OCI-LY7 (cell line): ENCODE data around the gene CD300C. TPM values are rescaled to one million over a fixed set of nuclear protein-coding genes. Genes with fewer than 3 reads are reported as not detected.

ENCODE experiments used
- BruUV-seq: library from RNA; stranded (reverse); fragments of 400-500 nt; replicated peaks from 2 replicates; lab custom pipeline; 2021; lab: Mats Ljungman, UMichigan
- CTCF ChIA-PET: fragments of 300-600 bp; sonication (Branson Sonifier 250); formaldehyde crosslinking; loops from one replicate; lab custom pipeline; 2022; ENCODE audit warnings: antibody characterized with exemption; ENCODE audit not compliant: unreplicated experiment; lab: Charles Lee
- POLR2A ChIA-PET: fragments of 300-600 bp; sonication (Branson Sonifier 250); formaldehyde crosslinking; loops from one replicate; lab custom pipeline; 2022; ENCODE audit warnings: antibody characterized with exemption; lab: Charles Lee
- DNase-seq: peaks from one replicate; pipeline ENCODE4 v3.0.0-alpha.2; 2015; ENCODE audit warnings: low spot score
- H2AFZ ChIP-seq: fragments of 200-600 bp; sonication (generic), shearing (Covaris generic); 2 replicates; pipeline ENCODE4 v1.6.1; 2014; ENCODE audit warnings: mild to moderate bottlenecking, antibody characterized with exemption, low read length, moderate library complexity
- H3K27ac ChIP-seq: fragments of 200-600 bp; sonication (generic); 2 replicates; pipeline ENCODE4 v1.5.1; 2014; ENCODE audit warnings: mixed run types, low read depth, mild to moderate bottlenecking, moderate library complexity, low read length, inconsistent platforms; ENCODE audit not compliant: poor library complexity, severe bottlenecking
- H3K36me3 ChIP-seq: fragments of 200-600 bp; sonication (generic); 2 replicates; pipeline ENCODE4 v1.6.1; 2014; ENCODE audit warnings: mild to moderate bottlenecking, antibody characterized with exemption, low read length, moderate library complexity, mixed read lengths; ENCODE audit not compliant: insufficient read depth
- H3K4me1 ChIP-seq: fragments of 200-600 bp; sonication (generic); 2 replicates; pipeline ENCODE4 v1.5.1; 2014; ENCODE audit warnings: mild to moderate bottlenecking, low read length; ENCODE audit not compliant: insufficient read depth, poor library complexity, severe bottlenecking
- H3K4me2 ChIP-seq: fragments of 200-600 bp; sonication (generic); 2 replicates; pipeline ENCODE4 v1.6.1; 2014; ENCODE audit warnings: mild to moderate bottlenecking, low read length
- H3K4me3 ChIP-seq: fragments of 200-600 bp; sonication (generic); 2 replicates; pipeline ENCODE4 v1.5.1; 2014; ENCODE audit warnings: mild to moderate bottlenecking, low read depth, low read length; ENCODE audit not compliant: poor library complexity, severe bottlenecking
- H3K79me2 ChIP-seq: fragments of 200-600 bp; sonication (generic); 2 replicates; pipeline ENCODE4 v1.6.1; 2016; ENCODE audit warnings: low read depth, mild to moderate bottlenecking, low read length, moderate library complexity, mixed read lengths; ENCODE audit not compliant: insufficient read depth
- H3K9me2 ChIP-seq: fragments of 200-600 bp; sonication (generic); 2 replicates; pipeline ENCODE4 v1.6.1; 2016; ENCODE audit warnings: mild to moderate bottlenecking, low read length, mixed read lengths; ENCODE audit not compliant: insufficient read depth
- H3K9me3 ChIP-seq: fragments of 200-600 bp; sonication (generic); 2 replicates; pipeline ENCODE4 v1.6.1; 2014; ENCODE audit warnings: mild to moderate bottlenecking, mixed run types, low read length, mixed read lengths
- H4K20me1 ChIP-seq: fragments of 200-600 bp; sonication (generic); 2 replicates; pipeline ENCODE4 v1.6.1; 2014; ENCODE audit warnings: mild to moderate bottlenecking, antibody characterized with exemption, low read length, moderate library complexity, mixed read lengths; ENCODE audit not compliant: insufficient read depth
- EZH2phosphoT487 ChIP-seq: fragments of 200-600 bp; sonication (generic); IDR thresholded peaks from 2 replicates; pipeline ENCODE4 v1.6.1; 2018; ENCODE audit warnings: low read depth, borderline replicate concordance, mild to moderate bottlenecking, mixed run types, antibody characterized with exemption, low read length, moderate library complexity, mixed read lengths
- intact Hi-C: fragments of 100-400 bp; cut with micrococcal nuclease; formaldehyde crosslinking; loops from one replicate; pipeline ENCODE4 v1.10.0; 2022; ENCODE audit not compliant: unreplicated experiment
- total RNA-seq, 2 experiments: library from RNA; depleted of rRNA in 1 of 2; stranded (reverse); fragments of >200 nt in 1 of 2; shearing (Covaris generic) in 1 of 2; gene quantifications; 2 replicates each; pipeline ENCODE4 v1.2.3, GENCODE V29; 2014 to 2022
- TF ChIP-seq, protein P1 (sequence below): fragments of 200-600 bp; sonication (generic); conservative IDR thresholded peaks from 2 replicates; pipeline ENCODE4 v1.5.1; 2014; ENCODE audit warnings: mild to moderate bottlenecking, antibody characterized with exemption, low read length, moderate library complexity, mixed read lengths

Gene CD300C
- total RNA-seq, 2 experiments from 2014 or later, result not detected

DNA sequence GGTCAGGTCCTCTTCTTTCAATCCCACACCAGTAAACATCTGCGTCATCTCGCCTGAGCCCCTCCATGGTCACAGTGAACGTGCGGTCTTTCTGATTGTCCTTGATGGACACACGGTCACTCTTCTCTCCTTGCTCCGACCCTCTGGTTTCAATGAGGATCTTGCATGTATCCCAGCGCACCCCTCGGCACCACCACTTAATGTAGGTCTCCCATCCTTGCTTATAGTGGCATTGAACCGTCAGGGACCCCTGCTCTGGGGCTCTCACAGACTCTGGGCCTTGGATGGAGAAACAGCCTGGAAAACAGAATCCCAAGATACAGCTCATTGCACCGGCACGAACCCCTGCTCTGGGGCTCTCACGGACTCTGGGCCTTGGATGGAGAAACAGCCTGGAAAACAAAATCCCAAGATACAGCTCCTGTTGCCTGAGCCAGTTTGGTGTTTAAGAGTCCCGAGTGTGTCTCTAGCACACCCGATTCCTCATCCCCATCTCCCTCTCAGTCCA lies 20.1 kb downstream of the CD300C start:
- Histone ChIP-seq H3K4me2 (no peak overlapping the region), H3K4me3 (no peak overlapping the region), H3K9me3 (no peaks in the 10 kb centered on the region), H4K20me1 (no peaks in the 10 kb centered on the region), H3K36me3 (no peaks in the 10 kb centered on the region), H3K27ac (no peak overlapping the region), H2AFZ (no peak overlapping the region), H3K9me2 (no peaks in the 10 kb centered on the region), H3K4me1 (no peaks in the 10 kb centered on the region), H3K79me2 (no peaks in the 10 kb centered on the region)
- intact Hi-C loops, result no loop called here
- CTCF ChIA-PET, result no interaction called here
- no peak for DNase-seq
- BruUV-seq, result no TSS peak
- TF ChIP-seq, protein P1, sequence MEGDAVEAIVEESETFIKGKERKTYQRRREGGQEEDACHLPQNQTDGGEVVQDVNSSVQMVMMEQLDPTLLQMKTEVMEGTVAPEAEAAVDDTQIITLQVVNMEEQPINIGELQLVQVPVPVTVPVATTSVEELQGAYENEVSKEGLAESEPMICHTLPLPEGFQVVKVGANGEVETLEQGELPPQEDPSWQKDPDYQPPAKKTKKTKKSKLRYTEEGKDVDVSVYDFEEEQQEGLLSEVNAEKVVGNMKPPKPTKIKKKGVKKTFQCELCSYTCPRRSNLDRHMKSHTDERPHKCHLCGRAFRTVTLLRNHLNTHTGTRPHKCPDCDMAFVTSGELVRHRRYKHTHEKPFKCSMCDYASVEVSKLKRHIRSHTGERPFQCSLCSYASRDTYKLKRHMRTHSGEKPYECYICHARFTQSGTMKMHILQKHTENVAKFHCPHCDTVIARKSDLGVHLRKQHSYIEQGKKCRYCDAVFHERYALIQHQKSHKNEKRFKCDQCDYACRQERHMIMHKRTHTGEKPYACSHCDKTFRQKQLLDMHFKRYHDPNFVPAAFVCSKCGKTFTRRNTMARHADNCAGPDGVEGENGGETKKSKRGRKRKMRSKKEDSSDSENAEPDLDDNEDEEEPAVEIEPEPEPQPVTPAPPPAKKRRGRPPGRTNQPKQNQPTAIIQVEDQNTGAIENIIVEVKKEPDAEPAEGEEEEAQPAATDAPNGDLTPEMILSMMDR, result no peak
- TF ChIP-seq EZH2phosphoT487, result no peak
- POLR2A ChIA-PET, result no interaction called here

DNA sequence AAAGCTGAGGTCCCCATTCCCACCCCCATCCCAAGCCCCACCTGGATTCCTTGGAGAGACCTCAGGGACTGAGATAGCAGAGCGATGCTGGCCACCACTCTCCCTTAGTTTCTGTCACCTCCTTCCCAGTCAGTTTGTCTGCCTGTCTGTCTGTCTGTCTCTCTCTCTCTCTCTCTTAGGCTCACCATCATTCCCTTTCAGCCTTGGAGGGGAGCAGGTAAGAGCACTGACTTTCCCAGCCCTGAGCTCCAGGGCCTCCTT lies 20.5 kb downstream of the CD300C start:
- H2AFZ ChIP-seq, result no peak overlapping the region
- intact Hi-C loops, result no loop called here
- no peaks in the 10 kb centered on the region for H3K9me2 ChIP-seq
- BruUV-seq, result no TSS peak
- H3K79me2 ChIP-seq, result no peaks in the 10 kb centered on the region
- H3K36me3 ChIP-seq, result no peaks in the 10 kb centered on the region
- H3K9me3 ChIP-seq, result no peaks in the 10 kb centered on the region
- CTCF ChIA-PET, result interaction anchor here (0.5 kb wide), 1 partner anchor 521 kb away, joined by 4 read pairs; the partner anchor contains the start of genes ATP5PD and KCTD2
- no peak for DNase-seq
- no peak overlapping the region for H3K4me2 ChIP-seq
- no peak overlapping the region for H3K4me3 ChIP-seq
- POLR2A ChIA-PET, result no interaction called here
- no peak for TF ChIP-seq EZH2phosphoT487
- TF ChIP-seq, protein P1, result no peak
- H4K20me1 ChIP-seq, result no peaks in the 10 kb centered on the region
- no peaks in the 10 kb centered on the region for H3K4me1 ChIP-seq
- no peak overlapping the region for H3K27ac ChIP-seq

DNA sequence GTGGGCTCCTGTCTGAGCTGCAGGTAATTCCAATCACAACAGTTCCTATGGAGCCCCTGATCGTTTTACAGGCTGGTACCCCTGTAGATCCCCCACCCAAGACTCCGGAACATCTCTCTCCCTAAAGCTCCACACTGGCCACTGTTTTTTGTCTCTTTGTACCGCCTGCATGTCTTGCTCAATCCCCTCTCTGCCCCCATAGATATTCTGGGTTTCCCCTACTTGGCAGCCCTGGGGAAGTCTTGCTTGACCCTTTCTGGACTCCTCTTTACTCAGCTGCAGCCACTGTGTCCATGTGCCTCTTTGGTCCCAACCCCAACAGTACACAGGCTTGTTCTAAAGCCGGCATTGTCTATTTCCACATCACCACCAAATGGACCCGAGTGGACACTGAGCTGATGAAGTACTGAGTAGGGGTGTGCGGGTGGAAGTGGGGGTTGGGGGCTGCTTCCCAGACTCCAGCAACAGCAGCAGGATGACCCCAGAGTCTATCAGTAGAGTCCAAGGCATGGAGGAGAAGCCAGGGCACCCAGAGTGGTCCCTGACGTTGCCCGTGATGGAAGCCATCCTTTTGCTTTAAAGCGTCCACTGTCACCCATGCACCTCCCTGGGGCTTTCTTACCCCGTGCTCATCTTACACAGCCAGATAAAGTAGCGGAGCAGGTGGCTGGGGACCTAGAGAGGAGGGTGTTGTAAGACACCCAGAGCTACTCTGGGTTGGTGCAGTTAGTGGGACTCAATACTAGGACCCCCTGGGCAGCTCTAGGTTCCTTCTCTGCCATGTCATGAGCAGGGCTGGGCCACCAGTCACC lies 21.1 kb downstream of the CD300C start:
- Histone ChIP-seq H3K4me1 (no peaks in the 10 kb centered on the region), H3K27ac (no peak overlapping the region), H3K4me2 (no peak overlapping the region), H4K20me1 (no peaks in the 10 kb centered on the region), H3K79me2 (no peaks in the 10 kb centered on the region), H3K9me2 (no peaks in the 10 kb centered on the region), H3K9me3 (no peaks in the 10 kb centered on the region), H3K4me3 (no peak overlapping the region), H2AFZ (no peak overlapping the region), H3K36me3 (no peaks in the 10 kb centered on the region)
- intact Hi-C loops, result no loop called here
- DNase-seq, result no peak
- no TSS peak for BruUV-seq
- ChIA-PET CTCF (interaction anchor here (0.5 kb wide), 1 partner anchor 522 kb away, joined by 4 read pairs; the partner anchor contains the start of genes ATP5PD and KCTD2), POLR2A (no interaction called here)
- TF ChIP-seq, protein P1, result no peak
- no peak for TF ChIP-seq EZH2phosphoT487
